CD4-positive, alpha-beta T cell treated with Interleukin-21 for 1 hour (primary cell): ENCODE measurements around the gene ADRB2.

Experiments used
- DNase-seq: peaks from one replicate; pipeline ENCODE4 v3.0.0-alpha.2; 2020

ADRB2 gene

DNA sequence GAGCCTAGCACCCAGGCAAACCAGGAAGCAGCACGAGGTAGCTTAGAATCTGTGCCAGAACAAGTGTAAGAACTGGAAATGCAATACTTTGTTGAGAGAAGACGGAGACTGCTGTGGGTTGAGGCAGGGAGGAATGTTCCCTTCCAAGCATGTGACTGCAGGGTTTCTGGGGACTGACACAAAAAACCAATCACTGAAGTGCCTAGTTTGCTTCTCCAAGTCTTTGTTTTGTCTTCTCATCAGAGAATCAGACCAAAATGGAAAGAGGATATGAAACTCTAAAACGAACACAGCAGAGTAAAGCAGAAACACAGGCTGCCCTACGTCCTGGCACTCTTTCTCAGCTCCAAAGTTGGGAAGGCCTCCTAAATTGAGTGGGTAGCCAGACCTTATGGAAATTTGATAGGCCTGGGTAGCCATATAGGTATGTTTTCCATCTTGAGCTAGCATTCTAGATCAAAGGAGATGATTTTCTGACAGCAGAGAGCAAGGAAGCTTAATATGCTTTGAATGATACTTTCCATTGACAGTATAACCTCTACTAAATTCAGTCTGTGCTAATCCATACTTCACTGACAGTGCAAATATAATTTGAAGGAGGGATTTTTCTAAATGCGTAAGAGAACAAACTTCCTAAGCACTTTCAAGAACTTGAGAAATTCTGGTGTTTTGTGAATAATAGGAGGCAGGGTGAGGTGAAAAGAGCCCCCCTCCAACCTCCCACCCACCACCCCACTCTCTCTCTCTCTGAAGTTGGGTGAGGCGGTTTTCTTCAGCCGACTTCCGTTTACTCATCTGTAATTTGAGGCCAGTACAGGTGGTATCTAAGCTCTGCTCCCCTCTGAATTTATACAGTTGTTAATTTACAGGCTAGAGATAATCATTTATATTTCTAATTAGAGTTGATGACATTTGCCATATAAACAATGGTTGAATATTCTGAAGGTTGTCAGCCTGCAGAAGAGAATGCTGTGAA lies 5.5 kb downstream of the ADRB2 start:
- DNase-seq, result no peak

DNA sequence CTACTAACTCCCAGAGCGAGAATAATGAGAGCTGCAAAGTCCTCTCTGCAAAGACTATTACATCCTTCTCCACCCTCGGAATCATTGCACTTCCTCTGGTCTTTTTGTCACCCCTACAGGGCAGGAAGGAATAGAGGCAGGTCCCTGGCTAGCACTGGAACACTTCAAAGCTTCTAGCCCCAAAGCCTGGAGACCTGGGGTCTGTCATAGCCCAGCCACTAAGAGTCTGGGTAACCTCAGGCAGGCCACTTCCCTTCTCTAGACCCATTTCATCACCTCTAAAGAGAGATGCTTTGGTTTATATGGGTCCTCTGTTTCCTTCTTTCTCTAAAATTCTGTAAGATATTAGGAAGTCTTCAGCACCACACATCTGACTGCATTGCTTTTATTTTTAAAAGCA lies 6.7 kb downstream of the ADRB2 start:
- no peak for DNase-seq

DNA sequence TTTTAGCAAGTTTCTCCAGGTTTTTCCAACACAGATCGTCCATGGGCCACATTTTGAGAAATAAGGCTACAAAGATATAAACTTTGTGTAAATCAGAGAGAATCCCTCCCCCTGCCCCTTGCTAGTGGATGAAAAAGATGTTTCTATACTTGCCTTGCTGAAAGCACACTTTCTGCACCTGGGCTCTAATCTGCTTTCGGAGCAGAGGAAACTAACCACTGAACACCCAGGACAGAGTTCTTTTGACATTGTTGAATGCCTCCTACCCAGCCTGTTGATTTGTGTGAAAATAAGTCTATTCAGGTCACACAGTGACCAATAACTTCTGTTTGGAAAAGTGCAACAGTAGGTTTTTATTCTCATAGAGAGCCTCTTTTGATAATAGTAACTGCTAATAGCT lies 7.5 kb downstream of the ADRB2 start:
- DNase-seq, result no peak

DNA sequence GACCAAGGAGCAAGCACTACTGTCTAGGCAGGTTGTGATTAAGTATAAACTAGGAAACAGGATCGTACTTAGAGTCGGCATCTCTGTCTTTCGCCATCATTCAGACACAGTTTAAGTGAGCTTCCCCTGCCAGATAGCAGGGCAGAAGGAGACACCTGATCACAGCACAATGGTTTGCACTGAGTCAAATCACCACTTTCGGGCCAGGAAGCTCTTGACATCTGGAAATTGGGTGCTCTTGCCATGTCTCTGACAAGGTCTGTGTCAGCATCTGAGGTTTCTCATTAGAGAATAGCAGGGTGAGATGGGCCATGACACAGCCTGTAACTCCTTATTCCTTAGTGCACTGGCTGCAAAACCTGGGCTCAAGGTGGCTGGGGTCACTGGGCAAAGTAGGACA lies 8.3 kb downstream of the ADRB2 start:
- DNase-seq, result no peak

DNA sequence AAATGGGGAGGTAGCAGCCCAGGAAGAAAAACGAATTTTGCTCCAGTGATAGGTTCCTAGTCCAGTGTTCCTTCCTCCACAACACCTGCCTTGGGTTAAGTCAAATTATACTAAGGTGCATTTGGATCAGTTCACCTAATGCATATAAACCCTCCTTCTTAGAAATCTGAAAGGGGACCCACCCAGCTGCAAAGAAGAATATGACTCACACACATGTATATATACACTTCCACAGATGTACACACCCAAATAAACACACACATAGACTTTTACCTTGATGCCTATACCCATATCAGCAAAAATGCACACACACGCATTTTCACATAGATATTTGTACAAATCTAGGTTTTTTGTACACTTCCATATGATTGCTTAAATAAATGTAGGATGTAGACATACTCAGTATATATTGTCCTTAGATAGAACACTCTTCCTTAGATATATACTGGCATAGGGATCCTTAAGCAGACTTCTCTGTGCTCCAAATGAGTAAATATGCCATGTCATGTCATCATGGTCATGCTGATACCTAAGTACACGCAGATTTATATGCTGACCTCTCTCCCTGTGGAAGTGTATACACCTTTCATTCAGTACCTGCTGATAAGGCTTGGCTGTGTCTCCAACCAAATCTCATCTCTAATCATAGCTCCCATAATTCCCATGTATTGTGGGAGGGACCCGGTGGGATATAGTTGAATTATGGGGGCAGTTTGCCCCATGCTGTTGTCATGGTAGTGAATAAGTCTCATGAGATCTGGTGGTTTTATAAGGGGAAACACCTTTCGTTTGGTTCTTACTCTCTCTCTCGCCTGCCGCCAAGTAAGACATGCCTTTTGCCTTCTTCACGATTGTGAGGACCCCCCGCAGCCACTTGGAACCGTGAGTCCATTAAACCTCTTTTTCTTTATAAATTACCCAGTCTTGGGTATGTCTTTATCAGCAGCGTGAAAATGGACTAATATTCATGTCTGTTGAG lies 10.2 kb downstream of the ADRB2 start:
- no peak for DNase-seq

- DNase-seq, result no peak
Measured at GRCh38 chr5:148837383-148837782, 11.0 kb downstream of the ADRB2 start.

DNA sequence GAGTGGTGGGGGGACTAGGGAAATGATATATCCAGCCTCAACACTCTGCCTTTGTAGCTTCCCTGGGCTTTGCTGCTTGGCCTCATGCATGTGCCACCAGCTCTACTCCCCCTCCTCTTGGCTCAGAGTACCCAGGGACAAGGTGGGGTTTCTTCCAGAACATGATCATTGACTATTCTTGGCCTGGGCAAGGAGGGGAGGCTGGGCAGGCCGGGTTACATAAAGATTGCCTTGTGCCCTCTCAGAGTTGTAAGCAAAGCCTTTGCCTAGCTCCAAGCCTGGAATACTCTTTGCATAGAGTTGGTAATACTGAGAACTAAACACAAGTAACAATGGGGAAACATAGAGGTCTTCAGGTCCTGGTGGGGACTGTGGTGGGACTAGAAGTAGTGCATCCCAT lies 11.9 kb downstream of the ADRB2 start:
- DNase-seq, result no peak

DNA sequence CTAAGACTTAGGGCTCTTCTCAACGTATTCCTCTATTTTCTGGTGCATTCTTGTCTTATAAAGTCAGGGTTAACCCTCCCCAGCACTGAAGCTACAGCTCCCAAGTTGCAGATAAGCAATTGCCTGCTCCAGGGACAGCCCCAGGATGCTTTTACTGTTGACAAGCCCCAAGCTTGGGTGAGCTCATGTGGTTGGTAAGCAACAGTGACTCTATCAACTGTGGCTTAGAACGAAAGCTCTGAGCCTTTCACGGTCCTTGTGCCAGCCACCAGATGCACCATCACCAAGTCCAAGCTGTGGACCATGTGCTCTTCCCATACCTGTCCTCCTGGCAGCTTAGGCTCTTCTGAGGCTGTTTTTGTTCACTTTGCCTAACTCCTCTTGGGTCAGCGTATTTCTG lies 13.5 kb downstream of the ADRB2 start:
- no peak for DNase-seq

GRCh38 chr5:148840531-148840930 lies 14.1 kb downstream of the ADRB2 start:
- no peak for DNase-seq

DNA sequence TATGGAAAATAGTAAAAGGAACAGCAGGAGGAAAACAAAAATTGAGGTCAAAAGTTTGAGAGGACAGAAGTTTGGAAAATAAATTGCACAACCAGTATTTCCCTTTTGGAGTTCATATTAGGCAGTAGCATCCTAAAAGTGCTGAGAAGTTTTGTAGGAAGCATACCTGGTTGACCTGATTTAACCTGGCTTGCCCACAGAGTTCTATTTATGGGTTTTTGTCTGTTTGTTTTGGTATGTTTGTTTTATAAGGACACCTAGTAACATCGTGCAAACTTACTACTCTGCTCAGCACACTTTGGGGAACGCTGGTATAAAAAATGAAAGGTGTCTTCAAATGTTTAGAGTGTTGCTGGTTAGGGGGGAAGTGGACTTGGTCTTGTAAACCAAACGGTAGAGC lies 15.1 kb downstream of the ADRB2 start:
- DNase-seq, result no peak

GRCh38 chr5:148842161-148842560 lies 15.8 kb downstream of the ADRB2 start:
- DNase-seq, result no peak

GRCh38 chr5:148843510-148844318 lies 17.3 kb downstream of the ADRB2 start:
- no peak for DNase-seq

GRCh38 chr5:148844433-148845280 lies 18.2 kb downstream of the ADRB2 start:
- peak; percentile 66 for DNase-seq

DNA sequence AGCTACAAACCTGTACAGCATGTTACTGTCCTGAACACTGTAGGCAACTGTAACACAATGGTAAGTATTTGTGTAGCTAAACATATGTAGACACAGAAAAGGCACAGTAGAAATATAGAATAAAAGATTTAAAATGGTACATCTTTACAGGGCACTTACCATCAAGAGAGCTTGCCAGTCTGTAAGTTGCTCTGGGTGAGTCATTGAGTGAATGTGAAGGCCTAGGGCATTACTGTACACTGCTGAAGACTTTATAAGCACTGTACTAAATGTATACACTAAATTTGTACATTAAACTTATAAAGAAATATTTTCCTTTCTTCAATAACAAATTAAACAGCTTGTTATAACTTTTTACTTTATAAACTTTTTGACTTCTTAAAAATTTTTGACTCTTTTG lies 20.5 kb downstream of the ADRB2 start:
- no peak for DNase-seq

GRCh38 chr5:148847456-148847855 lies 21.0 kb downstream of the ADRB2 start:
- DNase-seq, result no peak

DNA sequence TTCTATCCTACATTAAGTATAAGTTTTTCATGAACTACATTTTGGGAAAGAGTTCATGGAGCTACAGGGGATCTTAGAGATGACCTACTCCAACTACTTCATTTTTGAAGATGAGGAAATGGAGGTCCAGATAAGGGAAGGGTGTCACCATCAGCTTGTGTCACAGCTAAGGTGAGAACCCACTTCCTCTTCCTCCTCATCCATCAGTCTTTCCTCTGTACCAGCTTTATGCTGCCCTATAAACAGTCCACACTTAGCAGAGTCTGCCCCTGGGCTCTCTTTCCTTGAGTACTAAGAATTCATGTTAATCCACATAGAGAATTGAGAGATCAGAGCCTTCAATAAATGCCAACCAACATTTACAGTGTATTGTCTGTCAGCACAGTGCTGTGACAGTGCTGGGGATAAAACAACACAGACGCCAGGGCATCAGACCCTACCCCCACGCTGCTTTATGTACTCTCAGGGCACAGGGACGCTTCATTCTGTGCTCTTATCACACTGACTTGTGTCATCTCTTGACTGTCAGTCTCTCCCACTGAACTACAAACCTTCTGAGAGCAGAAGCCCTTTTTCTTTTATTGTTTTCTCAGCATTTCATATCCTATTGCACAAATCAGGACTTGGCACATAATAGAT lies 22.1 kb downstream of the ADRB2 start:
- peak; percentile 54 for DNase-seq

- peak; percentile 68 for DNase-seq
Measured at GRCh38 chr5:148849461-148849860, 23.1 kb downstream of the ADRB2 start.

DNA sequence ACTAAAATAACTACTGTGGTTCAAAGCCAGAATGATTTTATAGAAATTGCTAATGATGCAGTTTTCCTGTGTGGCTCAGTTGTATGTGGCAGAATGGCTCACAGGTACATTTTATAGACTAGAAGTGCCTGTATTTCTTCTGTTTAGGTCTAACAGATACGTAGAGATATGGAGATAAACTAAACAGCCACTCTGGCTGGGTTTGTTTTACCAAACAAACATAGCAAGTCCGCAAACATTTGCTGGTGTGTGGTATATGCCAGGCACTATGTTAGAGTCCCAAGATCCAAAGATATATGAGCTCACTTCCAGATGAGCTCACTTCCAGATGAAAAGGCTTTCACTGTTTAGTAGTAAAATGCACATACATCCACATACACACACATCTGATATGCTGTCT lies 24.4 kb downstream of the ADRB2 start:
- DNase-seq, result no peak

DNA sequence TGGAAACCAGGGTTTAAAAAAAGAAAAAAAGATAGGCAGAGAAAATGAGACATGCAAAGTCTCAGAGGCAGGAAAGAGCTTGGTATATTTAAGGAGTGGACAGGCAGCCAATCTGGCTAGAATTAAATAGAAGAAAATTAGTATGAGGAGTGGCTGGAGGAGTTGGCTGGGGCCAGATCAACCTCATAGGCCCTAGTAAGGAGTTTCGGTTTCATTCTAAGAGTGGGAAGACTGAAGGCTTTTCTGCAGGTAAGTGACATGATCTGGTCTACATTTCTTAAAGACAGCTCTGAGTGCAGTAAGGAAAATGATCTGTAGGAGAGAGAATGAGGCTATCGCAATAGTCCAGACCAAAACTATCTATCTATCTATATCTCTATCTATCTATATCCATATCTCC lies 27.5 kb downstream of the ADRB2 start:
- DNase-seq, result no peak

- peak; percentile 61 for DNase-seq
Measured at GRCh38 chr5:148855249-148856008, 29.0 kb downstream of the ADRB2 start.

GRCh38 chr5:148856009-148856367 lies 29.6 kb downstream of the ADRB2 start:
- no peak for DNase-seq
